GM18507 (cell line): Measurements from ENCODE around the gene TGFB2.
"Not testable (repeated sequence)": the region's sequence is repeated elsewhere in the genome, so short reads cannot be mapped to it uniquely, and the experiment has no call there.

ENCODE experiments used
- DNase-seq: peaks from one replicate; pipeline ENCODE4 v3.0.0; 2011; ENCODE audit warnings: low read depth; ENCODE audit not compliant: insufficient read length; ENCODE audit errors: extremely low spot score
- FAIRE-seq: peaks from 2 replicates; lab custom pipeline; 2011; peaks lifted over from hg19 to GRCh38; lab: Jason Lieb, UNC

Gene TGFB2

DNA sequence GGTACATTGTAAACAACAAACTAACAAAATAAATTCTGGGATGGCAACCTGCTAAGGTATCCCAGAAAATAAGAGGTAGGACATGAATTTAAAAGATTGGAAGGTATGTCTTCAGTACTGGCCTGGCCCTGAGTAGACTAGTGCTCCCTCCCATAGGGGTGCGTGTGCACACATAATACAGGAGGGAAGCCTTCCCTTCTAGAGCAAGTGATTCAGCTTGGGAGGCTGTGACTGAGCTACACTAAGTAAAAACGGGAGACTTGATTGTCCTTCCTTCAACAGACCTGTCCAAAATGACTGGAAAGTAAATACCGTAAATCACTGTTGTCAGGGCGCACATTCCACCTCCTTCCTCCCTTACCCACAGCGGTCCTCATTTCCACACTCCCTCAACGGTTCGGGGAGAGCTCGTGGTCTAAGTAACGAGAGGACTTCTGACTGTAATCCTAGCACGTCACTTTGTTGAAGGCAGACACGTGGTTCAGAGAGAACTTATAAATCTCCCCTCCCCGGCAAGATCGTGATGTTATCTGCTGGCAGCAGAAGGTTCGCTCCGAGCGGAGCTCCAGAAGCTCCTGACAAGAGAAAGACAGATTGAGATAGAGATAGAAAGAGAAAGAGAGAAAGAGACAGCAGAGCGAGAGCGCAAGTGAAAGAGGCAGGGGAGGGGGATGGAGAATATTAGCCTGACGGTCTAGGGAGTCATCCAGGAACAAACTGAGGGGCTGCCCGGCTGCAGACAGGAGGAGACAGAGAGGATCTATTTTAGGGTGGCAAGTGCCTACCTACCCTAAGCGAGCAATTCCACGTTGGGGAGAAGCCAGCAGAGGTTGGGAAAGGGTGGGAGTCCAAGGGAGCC, at the start of gene TGFB2:
TSS of gene TGFB2 (plus strand) at position 523 of the 859 bp plus-strand sequence. CDS start 1,366 bp downstream, outside the sequence.
- DNase-seq (no peak), FAIRE-seq (peak; percentile 49)

DNA sequence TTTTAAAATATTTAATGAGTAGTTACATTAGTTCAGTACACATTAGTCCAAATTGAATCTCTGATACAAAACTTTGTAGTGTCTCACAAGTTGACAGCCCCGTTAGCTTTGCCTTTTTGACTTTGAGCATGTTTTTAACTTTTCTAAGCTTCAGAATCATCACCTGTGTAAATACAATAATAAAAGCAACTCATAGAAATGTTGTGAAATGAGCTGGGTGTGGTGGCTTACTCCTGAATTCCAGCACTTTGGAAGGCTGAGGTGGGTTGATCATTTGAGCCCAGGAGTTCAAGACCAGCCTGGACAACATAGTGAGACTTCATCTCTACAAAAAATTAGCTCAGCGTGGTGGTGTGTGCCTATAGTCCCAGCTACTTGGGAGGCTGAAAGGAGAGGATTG, 49.0 kb upstream of the TGFB2 start:
- DNase-seq (no peak), FAIRE-seq (no peak)

GRCh38 chr1:218297461-218297860, 47.7 kb upstream of the TGFB2 start:
- FAIRE-seq (no peak), DNase-seq (no peak)

- no peak for DNase-seq
- FAIRE-seq: no peak
Observed at GRCh38 chr1:218297867-218298266, 47.3 kb upstream of the TGFB2 start.

DNA sequence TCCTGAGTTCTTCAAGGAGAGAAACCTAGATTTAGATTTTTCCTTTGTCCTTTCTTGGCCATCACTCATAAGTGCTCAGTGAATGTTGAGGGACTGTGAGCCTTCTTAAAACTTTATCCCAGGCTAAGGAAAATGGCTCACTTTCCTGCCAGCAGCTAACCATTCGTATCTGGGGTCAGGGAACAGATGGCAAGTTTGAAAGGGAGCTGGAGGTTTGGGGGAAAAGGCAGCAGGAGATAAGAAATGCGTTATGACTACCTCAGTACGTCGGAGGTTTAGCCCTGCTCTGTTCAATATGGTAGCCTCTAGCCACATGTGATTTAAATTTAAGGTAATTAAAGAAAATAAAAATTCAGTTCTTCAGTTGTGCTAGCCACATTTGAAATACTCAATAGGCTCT, 46.7 kb upstream of the TGFB2 start:
- DNase-seq: no peak
- no peak for FAIRE-seq

DNA sequence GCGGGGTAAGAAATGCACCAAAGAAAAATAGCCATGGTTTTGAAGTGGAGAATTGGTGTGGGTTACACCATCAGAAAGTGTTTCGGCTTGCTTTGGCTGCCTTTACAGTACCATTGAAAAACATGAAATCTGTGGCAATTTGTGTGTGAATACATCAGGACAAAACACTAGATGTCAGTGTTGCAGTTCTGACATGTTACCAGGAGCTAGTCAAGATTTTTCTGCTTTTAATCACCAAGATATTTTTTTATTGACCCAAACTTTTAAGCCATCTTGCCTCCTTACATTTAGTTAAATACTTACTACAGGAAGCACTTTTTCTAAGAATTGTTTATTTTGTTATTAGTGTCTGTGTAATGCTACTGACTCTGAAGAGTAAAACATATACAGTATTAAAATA, 45.7 kb upstream of the TGFB2 start:
- DNase-seq: no peak
- FAIRE-seq: no peak

GRCh38 chr1:218301217-218301616, 43.9 kb upstream of the TGFB2 start:
- FAIRE-seq: no peak

DNA sequence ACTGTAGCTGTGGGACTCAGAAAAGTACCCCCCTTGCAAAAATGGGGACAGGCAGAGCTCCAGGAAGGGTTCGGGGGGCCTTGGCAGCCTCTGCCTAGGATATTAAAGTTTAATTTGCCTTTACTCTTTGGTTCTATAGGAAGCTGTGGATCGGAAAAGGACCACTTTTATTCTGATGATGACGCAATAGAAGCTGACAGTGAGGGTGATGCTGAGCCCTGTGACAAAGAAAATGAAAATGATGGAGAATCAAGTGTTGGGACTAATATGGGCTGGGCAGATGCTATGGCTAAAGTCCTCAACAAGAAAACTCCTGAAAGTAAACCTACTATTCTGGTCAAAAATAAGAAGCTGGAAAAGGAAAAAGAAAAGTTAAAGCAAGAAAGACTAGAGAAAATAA, 43.0 kb upstream of the TGFB2 start:
- no peak for DNase-seq

More at GRCh38 chr1:218301217-218301616, 43.9 kb upstream of the TGFB2 start:
- DNase-seq: no peak

GRCh38 chr1:218303176-218303879, 41.8 kb upstream of the TGFB2 start:
- DNase-seq: no peak
- no peak for FAIRE-seq

More for the DNA sequence above, 43.0 kb upstream of the TGFB2 start:
- no peak for FAIRE-seq

- DNase-seq (no peak), FAIRE-seq (no peak)
Observed at GRCh38 chr1:218304281-218305039, 40.7 kb upstream of the TGFB2 start.

GRCh38 chr1:218305472-218306064, 39.6 kb upstream of the TGFB2 start:
- DNase-seq: no peak
- no peak for FAIRE-seq

DNA sequence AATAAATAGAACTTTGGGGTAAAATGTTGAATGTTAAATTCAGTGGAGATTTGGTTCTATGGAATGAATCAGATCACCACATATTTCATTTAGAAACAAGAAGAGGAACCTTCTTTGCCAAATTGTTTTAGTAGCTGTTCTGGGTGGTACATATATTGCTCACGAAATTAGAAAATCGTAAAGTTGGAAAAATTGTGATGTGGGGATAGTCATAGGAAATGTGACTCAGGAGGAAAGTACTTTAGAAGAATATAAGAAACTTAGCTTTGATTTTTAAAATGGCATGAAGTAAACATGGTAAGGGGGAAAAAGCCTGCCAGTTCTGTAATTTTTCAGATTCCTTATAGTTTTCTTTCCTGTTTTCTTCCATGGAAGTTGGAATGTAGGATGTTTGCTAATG, 32.6 kb upstream of the TGFB2 start:
- DNase-seq: no peak
- FAIRE-seq: no peak

GRCh38 chr1:218314316-218314715, 30.8 kb upstream of the TGFB2 start:
- DNase-seq (no peak), FAIRE-seq (no peak)

GRCh38 chr1:218315638-218316037, 29.5 kb upstream of the TGFB2 start:
- DNase-seq (no peak), FAIRE-seq (no peak)

- FAIRE-seq (no peak), DNase-seq (no peak)
Observed at GRCh38 chr1:218317061-218317460, 28.1 kb upstream of the TGFB2 start.

DNA sequence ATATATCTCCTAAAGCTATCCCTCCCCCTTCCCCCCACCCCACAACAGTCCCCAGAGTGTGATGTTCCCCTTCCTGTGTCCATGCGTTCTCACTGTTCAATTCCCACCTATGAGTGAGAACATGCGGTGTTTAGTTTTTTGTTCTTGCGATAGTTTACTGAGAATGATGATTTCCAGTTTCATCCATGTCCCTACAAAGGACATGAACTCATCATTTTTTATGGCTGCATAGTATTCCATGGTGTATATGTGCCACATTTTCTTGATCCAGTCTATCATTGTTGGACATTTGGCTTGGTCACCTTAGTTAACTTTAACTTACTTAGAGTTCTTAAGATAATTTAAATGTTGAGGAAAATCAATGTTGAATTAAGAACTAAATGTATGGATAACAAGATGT, 25.0 kb upstream of the TGFB2 start:
- not testable (repeated sequence) for DNase-seq, FAIRE-seq

DNA sequence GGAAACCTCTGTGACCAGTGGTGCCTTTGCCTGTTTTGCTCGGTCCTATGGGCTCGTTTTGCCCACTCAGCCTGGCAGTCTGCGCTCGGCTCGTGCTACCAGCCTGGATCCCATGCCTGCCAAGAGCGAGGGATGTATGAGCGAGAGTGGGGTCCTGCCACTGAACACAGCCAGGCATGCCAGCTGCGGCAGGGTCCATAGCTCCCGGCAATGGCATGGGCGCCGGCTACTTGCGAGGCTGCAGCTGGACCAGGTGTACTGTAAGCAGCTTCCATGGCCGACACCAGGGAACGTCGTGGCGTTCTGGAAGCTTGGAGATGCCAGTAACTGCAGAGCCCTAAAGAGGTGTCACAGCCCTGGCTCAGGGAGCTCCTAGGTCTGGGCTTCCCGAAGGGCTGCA, 22.4 kb upstream of the TGFB2 start:
- FAIRE-seq: no peak
- DNase-seq: no peak

DNA sequence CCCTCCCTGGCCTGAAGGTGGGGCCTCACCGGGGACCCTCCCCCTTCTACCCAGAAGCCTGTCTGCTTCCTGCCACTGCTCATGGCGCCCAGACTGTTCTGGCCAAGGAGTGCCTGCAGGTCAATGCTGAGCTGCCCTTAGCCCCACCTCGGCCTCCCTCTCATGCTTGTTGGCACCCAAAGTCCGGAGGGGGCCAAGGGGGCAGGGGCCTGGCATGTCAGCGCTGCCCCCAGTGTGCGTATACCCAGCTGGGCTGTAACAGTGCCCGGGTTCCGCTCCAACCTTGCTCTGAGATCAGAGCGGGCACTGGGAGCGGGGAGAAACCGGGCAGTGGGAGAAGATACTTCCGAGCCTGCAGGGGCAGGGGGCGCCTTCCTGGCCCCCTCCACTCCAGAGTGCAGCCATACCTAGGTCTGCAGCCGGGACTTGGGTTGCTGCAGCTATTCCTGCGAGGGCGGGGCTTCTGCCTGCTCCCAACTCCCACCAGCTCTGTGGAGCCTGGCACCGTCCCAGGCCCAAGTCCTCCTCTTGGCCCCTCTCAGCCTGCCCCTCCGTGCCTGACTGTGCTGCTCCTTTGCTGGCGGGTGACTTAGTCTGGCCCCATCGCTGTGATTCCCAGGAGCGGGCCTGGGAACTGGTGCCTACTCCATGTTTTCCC, 21.4 kb upstream of the TGFB2 start:
- FAIRE-seq (no peak), DNase-seq (no peak)

GRCh38 chr1:218324226-218324580, 20.9 kb upstream of the TGFB2 start:
- DNase-seq (no peak), FAIRE-seq (no peak)
